Renal cortical epithelial cell (primary cell): ENCODE measurements around the gene KANK2. TPM values are rescaled to one million over a fixed set of nuclear protein-coding genes. Genes with fewer than 3 reads are reported as not detected.
A peak's percentile ranks its signal among the peaks of the same experiment; 100 is the strongest.

Experiments used
- DNase-seq: peaks from one replicate; pipeline ENCODE4 v3.0.0-alpha.2; 2011; ENCODE audit warnings: low read depth
- total RNA-seq: library from RNA; depleted of rRNA; stranded (reverse); fragments of >200 nt; gene quantifications from 2 replicates; pipeline ENCODE4 v1.2.3, GENCODE V29; 2014

KANK2 gene
- total RNA-seq, 1 donor from 2014 or later, result 233 TPM

- DNase-seq, result no peak
Observed at GRCh38 chr19:11225815-11226214, 28.5 kb upstream of the KANK2 start.

GRCh38 chr19:11225172-11225571, 27.8 kb upstream of the KANK2 start:
- no peak for DNase-seq

GRCh38 chr19:11224429-11224828, 27.1 kb upstream of the KANK2 start:
- DNase-seq, result no peak

GRCh38 chr19:11223200-11223599, 25.9 kb upstream of the KANK2 start:
- no peak for DNase-seq

- DNase-seq, result no peak
Observed at GRCh38 chr19:11221082-11221598, 23.8 kb upstream of the KANK2 start.

GRCh38 chr19:11214387-11214786, 17.0 kb upstream of the KANK2 start:
- no peak for DNase-seq

- no peak for DNase-seq
Observed at GRCh38 chr19:11210656-11210928, 13.2 kb upstream of the KANK2 start.

- DNase-seq, result no peak
Observed at GRCh38 chr19:11209839-11210655, 12.7 kb upstream of the KANK2 start.

GRCh38 chr19:11208561-11209471, 11.5 kb upstream of the KANK2 start:
- no peak for DNase-seq

- DNase-seq, result no peak
Observed at GRCh38 chr19:11205939-11206570, 8.7 kb upstream of the KANK2 start.

GRCh38 chr19:11204943-11205349, 7.6 kb upstream of the KANK2 start:
- DNase-seq, result peak; percentile 87

GRCh38 chr19:11204076-11204602, 6.8 kb upstream of the KANK2 start:
- no peak for DNase-seq

GRCh38 chr19:11203194-11204075, 6.1 kb upstream of the KANK2 start:
- peak; percentile 58 for DNase-seq

GRCh38 chr19:11202488-11203193, 5.3 kb upstream of the KANK2 start:
- DNase-seq, result no peak

GRCh38 chr19:11201791-11202190, 4.4 kb upstream of the KANK2 start:
- peak; percentile 40 for DNase-seq

GRCh38 chr19:11200931-11201330, 3.6 kb upstream of the KANK2 start:
- DNase-seq, result no peak

- no peak for DNase-seq
Observed at GRCh38 chr19:11200015-11200574, 2.8 kb upstream of the KANK2 start.

GRCh38 chr19:11199517-11199916, 2.2 kb upstream of the KANK2 start:
- DNase-seq, result no peak

GRCh38 chr19:11198769-11199424, 1.6 kb upstream of the KANK2 start:
- no peak for DNase-seq

GRCh38 chr19:11198175-11198534, 810 bp upstream of the KANK2 start:
- no peak for DNase-seq
